Posterior cingulate gyrus (tissue), 11 donors: ENCODE measurements around the gene KCNJ9.

Experiments
- DNase-seq, 10 donors: peaks; one replicate each; pipeline versions ENCODE4 v3.0.0 to v3.0.0-alpha.2; 2020 to 2021; ENCODE audit warnings: mixed read lengths in 3 of 10
- intact Hi-C: fragments of 100-400 bp; cut with DNase I; formaldehyde crosslinking; loops from one replicate; pipeline ENCODE4 v1.15.1; 2023

Gene KCNJ9

DNA sequence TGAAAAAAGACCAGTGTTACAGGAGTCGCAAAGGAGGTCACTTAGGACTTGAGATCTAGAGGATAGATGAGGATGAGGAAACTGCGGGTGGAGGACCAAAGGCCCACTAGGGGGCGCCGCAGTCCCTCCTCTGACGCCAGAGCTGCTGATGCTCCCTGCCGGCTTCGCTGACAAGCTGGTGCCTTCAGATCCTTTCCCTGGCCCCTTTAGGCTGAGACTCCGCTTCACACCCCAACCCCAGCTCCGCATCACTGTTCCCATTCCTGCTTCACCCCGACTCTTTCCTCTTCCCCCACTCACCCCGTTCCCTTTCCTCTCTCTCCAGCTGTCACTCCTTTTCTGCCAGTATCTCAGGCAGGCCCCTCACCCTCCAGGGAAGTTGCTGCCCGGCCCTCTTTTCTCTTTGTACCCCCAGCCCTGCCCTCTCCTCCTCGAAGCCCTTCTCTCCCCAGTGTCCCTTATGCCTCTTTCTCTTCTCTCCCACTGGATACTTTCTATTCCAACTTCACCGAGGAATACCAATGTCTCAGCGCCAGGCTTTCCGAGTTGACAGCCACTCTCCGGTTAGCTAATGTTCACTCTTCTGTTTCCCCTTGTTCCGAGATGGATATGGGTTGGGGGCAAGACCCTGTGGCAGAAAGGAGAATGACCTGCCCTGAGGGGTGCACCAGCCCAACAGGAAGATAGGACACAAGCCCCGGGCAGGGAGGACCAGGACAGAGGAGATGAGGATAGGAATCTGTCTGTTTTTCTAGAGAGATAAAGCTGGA lies 4.5 kb downstream of the KCNJ9 start:
- intact Hi-C loops: loop anchor here (5.0 kb wide), 1 partner anchor 166 kb away; no protein-coding TSS in a partner anchor

DNA sequence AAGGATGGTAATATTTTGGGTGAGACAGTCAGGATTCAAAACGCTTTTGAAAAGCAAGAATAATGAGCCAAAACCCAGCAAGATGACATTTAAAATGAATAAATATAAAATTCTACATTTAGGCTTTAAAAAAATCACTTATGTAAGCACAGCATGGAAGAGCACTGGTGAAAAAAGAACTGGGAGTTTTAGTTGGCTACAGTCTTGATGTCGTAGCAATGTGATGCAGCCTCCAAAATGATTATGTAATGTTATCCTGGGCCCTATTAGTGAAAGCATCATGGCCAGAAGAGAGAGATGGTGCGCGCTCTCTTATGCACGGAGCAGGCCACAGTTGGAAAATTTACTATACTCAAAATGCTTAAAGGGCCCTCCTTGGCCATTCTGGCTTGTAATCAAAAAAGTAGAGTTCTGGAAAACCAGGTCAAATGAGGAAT lies 5.1 kb downstream of the KCNJ9 start:
- intact Hi-C loops: loop anchor here (5.0 kb wide), 1 partner anchor 166 kb away; no protein-coding TSS in a partner anchor
- no peak for DNase-seq

More for the DNA sequence above, 4.5 kb downstream of the KCNJ9 start:
- DNase-seq: peak; percentile 88 to 99 (median 94)

- DNase-seq: peak in 1 of 10 donors; percentile 66
- intact Hi-C loops: loop anchor here (5.0 kb wide), 1 partner anchor 165 kb away; no protein-coding TSS in a partner anchor
Observed at GRCh38 chr1:160087118-160087662, 5.9 kb downstream of the KCNJ9 start.

GRCh38 chr1:160089883-160090282 lies 8.5 kb downstream of the KCNJ9 start:
- DNase-seq: no peak
- intact Hi-C loops: loop anchor here (5.0 kb wide), 1 partner anchor 162 kb away; no protein-coding TSS in a partner anchor

DNA sequence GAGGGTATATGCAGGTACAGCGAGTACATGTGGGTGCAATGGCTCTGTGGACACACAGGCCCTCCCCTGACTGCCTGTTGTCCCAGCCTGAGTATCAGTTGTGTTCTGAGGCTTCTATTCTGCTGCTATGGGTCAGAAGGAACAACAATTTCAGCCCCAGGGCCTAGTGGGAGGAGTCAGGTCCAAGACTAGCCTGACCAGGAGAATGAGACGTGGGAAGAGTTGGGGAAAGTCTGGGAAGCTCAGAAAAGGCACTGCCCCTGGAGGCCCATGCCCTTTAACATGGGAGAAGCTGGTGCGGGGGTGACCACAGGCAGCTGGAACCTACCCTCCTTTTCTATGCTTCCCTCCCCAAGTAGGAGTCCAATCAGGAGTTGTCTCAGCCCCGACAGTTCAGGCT lies 9.4 kb downstream of the KCNJ9 start:
- peak in 1 of 10 donors; percentile 70 for DNase-seq
- intact Hi-C loops: no loop called here

GRCh38 chr1:160091666-160092223 lies 10.4 kb downstream of the KCNJ9 start:
- intact Hi-C loops: no loop called here
- DNase-seq: no peak

- intact Hi-C loops: no loop called here
Observed at GRCh38 chr1:160092366-160093068, 11.2 kb downstream of the KCNJ9 start.

DNA sequence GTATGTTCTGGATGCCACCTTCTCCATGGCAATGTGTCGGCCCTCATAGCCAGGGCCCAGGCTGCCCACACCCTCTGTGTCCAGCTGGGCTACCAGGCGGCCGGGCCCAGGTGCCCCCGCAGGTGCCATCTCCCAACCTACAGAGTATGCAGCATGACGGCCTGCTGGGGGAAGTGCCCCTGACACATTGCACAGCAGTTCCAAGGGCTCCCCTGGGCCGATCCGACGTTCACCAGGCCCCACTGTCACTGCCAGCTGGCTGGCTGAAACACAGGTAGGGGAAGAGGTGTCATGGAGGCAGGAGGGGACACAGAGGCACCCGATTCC lies 11.7 kb downstream of the KCNJ9 start:
- intact Hi-C loops: no loop called here
- DNase-seq: peak in 1 of 10 donors; percentile 73

More at GRCh38 chr1:160092366-160093068, 11.2 kb downstream of the KCNJ9 start:
- peak in 9 of 10 donors; percentile 63 to 97 (median 76) for DNase-seq

- DNase-seq: peak in 1 of 10 donors; percentile 74
- intact Hi-C loops: no loop called here
Observed at GRCh38 chr1:160093624-160094290, 12.4 kb downstream of the KCNJ9 start.

- intact Hi-C loops: no loop called here
- no peak for DNase-seq
Observed at GRCh38 chr1:160094291-160094625, 12.9 kb downstream of the KCNJ9 start.

DNA sequence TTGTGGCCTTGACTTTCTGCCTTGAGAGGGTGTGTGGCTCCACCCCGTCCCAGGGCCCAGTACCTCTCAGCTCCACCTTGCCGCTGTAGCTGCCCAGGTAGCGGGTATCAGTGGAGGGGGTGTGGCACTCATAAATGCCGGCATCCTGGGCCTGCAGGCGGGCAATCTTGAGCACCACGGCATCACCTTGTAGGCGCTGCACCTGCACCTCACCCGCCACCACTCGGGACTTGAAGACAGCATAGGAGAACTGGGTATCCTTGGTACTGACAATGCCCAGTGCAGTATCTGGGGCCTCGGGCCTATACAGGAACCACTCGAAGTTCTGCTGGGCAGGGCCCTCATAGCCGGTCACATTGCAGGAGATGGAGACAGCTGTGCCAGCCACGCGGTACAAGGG lies 13.5 kb downstream of the KCNJ9 start:
- intact Hi-C loops: no loop called here

GRCh38 chr1:160095382-160096105 lies 14.2 kb downstream of the KCNJ9 start:
- intact Hi-C loops: no loop called here

More for the DNA sequence above, 13.5 kb downstream of the KCNJ9 start:
- no peak for DNase-seq

GRCh38 chr1:160096274-160097116 lies 15.2 kb downstream of the KCNJ9 start:
- peak in 1 of 10 donors; percentile 73 for DNase-seq

More at GRCh38 chr1:160095382-160096105, 14.2 kb downstream of the KCNJ9 start:
- DNase-seq: peak in 9 of 10 donors; percentile 57 to 98 (median 85)

GRCh38 chr1:160097151-160097910 lies 16.0 kb downstream of the KCNJ9 start:
- DNase-seq: peak in 2 of 10 donors; percentile 55 to 81
- intact Hi-C loops: no loop called here

More at GRCh38 chr1:160096274-160097116, 15.2 kb downstream of the KCNJ9 start:
- intact Hi-C loops: no loop called here

DNA sequence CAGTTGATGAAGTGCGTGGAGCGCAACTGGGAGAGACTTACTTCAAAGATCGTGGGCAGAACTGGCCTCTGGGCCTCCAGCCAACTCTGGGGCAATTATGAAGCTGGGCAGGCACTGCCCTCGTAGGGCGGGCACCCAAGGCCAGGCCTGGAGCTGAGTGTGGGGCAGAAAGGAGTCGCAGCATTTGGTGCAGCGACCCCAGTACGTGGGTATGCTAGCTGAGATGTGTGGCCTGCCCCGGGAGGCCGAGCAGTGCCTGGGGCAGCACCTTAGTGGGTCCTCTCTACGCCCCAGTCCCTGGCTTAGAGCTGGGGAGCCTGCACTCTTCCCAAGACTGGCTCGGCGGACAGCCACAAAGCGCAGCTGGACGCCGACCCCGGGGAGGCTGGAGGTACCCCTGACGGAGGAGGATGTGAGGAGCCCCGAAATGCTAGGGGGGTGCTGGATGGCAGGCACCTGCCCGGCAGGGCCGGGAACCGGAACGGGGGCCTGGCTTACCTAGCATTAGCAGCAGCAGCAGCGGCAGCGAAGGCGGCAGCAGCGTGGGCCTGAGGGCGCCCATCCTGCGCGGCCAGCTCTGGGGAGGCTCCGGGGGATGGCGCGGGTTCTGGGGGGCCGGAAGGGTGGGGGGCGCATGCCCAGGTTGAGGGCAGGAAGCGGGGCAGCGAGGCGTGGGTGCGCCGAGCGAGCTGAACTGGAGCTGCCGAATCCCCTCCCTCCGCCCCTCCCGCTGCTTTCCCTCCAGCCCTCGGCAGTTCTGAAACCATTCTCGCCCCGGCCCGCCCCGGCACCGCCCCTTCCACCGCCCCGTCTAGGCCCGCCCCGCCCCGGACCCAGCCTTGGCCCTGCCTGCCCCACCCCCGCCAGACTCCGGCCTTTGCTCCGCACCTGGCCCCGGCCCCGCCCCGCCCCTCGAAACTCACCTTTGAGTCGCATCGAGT lies 16.8 kb downstream of the KCNJ9 start, which contains the start of gene IGSF8:
Gene IGSF8, minus strand, starts transcription at position 709 of the 941 bp plus-strand sequence. Its CDS starts 147 bp downstream, at position 562.
- intact Hi-C loops: no loop called here
- peak; percentile 83 to 98 (median 91) for DNase-seq

GRCh38 chr1:160098852-160099561 lies 17.7 kb downstream of the KCNJ9 start:
- peak; percentile 96 to 100 (median 99) for DNase-seq
- intact Hi-C loops: no loop called here
